ENCODE measurements around the gene AHCTF1. TPM values are rescaled to one million over a fixed set of nuclear protein-coding genes. Genes with fewer than 3 reads are reported as not detected.
"Not testable (repeated sequence)": the region's sequence is repeated elsewhere in the genome, so short reads cannot be mapped to it uniquely, and the experiment has no call there.

The AHCTF1 gene
- total RNA-seq, 2 donors from 2014 or later = 63.0 to 77.9 TPM

DNA sequence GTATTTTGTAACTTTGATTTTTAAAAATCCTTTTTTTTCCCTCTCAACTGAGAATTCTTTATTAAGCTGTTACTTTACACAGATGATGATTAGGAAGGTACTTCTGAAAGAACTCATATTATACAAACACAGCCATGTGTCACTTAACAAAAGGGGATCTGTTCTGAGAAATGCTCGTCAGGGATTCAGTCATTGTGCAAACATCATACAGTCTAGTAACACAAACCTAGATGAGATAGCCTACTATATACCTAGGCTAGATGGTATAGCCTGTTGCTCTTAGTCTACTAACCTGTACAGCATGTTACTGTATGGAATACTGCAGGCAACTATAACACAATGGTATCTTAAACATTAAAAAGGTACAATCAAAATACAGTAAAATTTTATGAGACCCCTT, 24.9 kb downstream of the AHCTF1 start:
- no peak overlapping the region for H3K27ac Mint-ChIP-seq
- H3K4me3 Mint-ChIP-seq = no peak overlapping the region
- no peaks in the 10 kb centered on the region for H3K27me3 Mint-ChIP-seq
- H3K9me3 ChIP-seq (ENCODE audit: control insufficient read depth, low read length, poor library complexity, severe bottlenecking) = no peaks in the 10 kb centered on the region
- no peak for DNase-seq
- H3K36me3 Mint-ChIP-seq (ENCODE audit: low read depth) = peaks cover 12% of the 10 kb centered on the region
- no peak for ATAC-seq
- H3K4me1 Mint-ChIP-seq = peaks cover 6% of the 10 kb centered on the region

DNA sequence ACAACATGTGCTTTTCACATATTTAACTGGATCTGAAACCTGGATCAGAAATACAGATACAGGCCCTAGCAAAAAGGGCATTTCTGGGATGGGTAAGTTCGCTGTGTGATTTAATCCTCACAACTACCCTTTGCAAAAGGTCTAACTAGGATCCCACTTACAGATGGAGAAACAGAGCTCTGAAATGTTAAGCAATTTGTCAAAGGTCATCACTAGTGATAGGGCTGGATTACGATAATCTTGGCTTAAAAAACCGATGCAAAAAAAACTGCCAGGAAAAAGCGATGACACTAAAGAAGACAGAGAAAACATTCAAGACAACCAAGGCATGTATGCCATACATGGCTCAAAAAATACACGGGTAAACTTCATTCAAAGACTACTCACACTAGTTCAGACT, 29.9 kb downstream of the AHCTF1 start:
- no peaks in the 10 kb centered on the region for H3K9me3 ChIP-seq (ENCODE audit: control insufficient read depth, low read length, poor library complexity, severe bottlenecking)
- no peak overlapping the region for H3K27ac Mint-ChIP-seq
- H3K4me1 Mint-ChIP-seq = peaks cover 9% of the 10 kb centered on the region
- ATAC-seq (no peak), DNase-seq (no peak)
- peaks cover 17% of the 10 kb centered on the region for H3K36me3 Mint-ChIP-seq (ENCODE audit: low read depth)
- no peaks in the 10 kb centered on the region for H3K27me3 Mint-ChIP-seq
- H3K4me3 Mint-ChIP-seq = no peak overlapping the region

DNA sequence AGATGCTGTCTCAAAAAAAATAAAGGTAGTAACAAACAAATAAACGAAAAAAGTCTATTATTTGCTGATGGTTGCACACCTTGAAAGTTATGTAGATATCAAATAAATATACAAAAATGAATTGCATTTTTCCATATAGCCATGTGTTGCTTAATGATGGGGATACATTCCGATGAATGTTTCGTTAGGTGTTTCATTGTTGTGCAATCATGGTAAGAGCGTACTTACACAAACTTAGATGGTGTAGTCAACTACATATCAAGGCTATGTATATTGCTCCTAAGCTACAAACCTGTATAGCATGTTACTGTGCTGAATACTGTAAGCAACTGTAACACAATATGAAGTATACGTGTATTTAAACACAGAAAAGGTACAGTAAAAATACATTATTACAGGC, 34.4 kb downstream of the AHCTF1 start:
- H3K4me1 Mint-ChIP-seq = peaks cover 16% of the 10 kb centered on the region
- H3K4me3 Mint-ChIP-seq = no peak overlapping the region
- H3K27ac Mint-ChIP-seq = peak overlapping the region; percentile 41
- ATAC-seq = no peak
- no peak for DNase-seq
- no peaks in the 10 kb centered on the region for H3K27me3 Mint-ChIP-seq
- no peaks in the 10 kb centered on the region for H3K9me3 ChIP-seq (ENCODE audit: control insufficient read depth, low read length, poor library complexity, severe bottlenecking)
- peaks cover 19% of the 10 kb centered on the region for H3K36me3 Mint-ChIP-seq (ENCODE audit: low read depth)

DNA sequence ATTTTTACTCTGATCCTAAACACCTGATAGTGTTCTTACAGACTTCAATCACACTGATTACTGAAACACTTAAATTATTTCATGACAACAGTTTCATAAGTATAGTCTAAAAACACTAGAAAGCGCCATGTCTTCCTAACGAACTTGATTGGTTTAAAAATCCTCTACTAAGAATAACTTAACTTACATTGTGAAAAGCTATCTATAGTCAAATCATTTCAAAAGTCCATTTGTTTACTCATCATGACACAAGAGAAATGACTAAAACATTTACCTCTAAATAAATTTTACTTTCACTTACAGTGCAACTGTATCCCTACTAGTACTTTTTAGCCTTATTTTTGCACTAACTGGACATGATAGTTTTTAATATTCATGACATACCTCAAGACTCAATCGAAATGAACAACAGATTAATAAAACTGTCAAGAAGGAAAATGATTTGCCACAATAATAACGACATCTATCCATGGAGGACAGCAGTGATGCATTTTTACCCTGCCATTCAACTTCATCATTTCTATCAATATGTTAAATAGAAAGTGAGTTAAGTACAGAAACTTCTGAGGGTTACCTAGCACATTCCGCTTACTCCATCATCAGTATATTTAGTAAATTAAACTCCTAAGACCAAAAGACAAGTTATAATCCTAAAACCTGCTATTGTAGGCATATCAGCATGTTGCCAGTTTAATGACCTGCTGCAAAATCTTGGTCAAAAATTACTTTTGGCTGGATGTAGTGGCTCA, 38.4 kb downstream of the AHCTF1 start:
- no peak for DNase-seq
- H3K4me1 Mint-ChIP-seq = peaks cover 7% of the 10 kb centered on the region
- H3K36me3 Mint-ChIP-seq (ENCODE audit: low read depth) = peaks cover 13% of the 10 kb centered on the region
- no peaks in the 10 kb centered on the region for H3K9me3 ChIP-seq (ENCODE audit: control insufficient read depth, low read length, poor library complexity, severe bottlenecking)
- H3K27me3 Mint-ChIP-seq = no peaks in the 10 kb centered on the region
- no peak for ATAC-seq
- peak overlapping the region; percentile 61 for H3K27ac Mint-ChIP-seq
- no peak overlapping the region for H3K4me3 Mint-ChIP-seq

DNA sequence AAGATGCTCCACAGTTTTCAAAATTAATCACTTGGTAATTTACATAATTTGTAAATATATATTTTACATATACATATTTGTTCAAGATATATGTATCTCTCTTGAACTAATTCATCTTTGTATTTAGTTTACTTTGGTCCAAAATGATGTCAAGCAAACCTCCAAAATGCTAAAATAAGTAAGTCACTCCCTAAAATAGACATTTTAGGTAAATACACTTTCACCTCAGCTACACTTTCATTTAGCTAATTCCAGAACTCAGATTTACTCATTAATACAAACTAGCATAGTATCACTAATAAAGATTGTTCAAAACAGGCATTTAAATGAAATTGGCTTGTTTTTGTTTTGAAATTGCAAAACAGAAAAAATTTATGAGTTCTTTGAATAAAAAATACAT, 40.6 kb downstream of the AHCTF1 start:
- peaks cover 11% of the 10 kb centered on the region for H3K36me3 Mint-ChIP-seq (ENCODE audit: low read depth)
- ATAC-seq (no peak), DNase-seq (no peak)
- peaks cover 4% of the 10 kb centered on the region for H3K4me1 Mint-ChIP-seq
- H3K27me3 Mint-ChIP-seq = no peaks in the 10 kb centered on the region
- no peak overlapping the region for H3K4me3 Mint-ChIP-seq
- H3K9me3 ChIP-seq (ENCODE audit: control insufficient read depth, low read length, poor library complexity, severe bottlenecking) = no peaks in the 10 kb centered on the region
- no peak overlapping the region for H3K27ac Mint-ChIP-seq

DNA sequence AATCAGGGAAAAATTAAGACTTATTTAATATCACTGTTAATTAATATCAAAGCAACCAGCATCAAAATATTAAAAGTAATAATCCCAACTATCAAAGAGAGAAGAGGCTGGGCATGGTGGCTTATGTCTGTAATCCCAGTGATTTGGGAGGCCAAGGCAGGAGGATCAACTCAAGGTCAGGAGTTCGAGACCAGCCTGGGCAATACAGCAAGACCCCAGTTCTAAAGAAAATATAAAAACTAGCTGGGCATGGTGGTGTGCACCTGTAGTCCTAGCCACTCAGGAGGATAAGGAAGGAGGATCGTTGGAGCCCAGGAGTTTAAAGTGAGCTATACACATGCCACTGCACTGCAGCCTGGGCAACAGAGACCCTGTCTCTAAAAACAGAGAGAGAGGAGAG, 43.2 kb downstream of the AHCTF1 start:
- DNase-seq (no peak), ATAC-seq (no peak)
- H3K27me3 Mint-ChIP-seq = no peaks in the 10 kb centered on the region
- no peaks in the 10 kb centered on the region for H3K9me3 ChIP-seq (ENCODE audit: control insufficient read depth, low read length, poor library complexity, severe bottlenecking)
- peak overlapping the region; percentile 11 for H3K27ac Mint-ChIP-seq
- H3K4me1 Mint-ChIP-seq = peaks cover 3% of the 10 kb centered on the region
- peaks cover 5% of the 10 kb centered on the region for H3K36me3 Mint-ChIP-seq (ENCODE audit: low read depth)
- H3K4me3 Mint-ChIP-seq = no peak overlapping the region

DNA sequence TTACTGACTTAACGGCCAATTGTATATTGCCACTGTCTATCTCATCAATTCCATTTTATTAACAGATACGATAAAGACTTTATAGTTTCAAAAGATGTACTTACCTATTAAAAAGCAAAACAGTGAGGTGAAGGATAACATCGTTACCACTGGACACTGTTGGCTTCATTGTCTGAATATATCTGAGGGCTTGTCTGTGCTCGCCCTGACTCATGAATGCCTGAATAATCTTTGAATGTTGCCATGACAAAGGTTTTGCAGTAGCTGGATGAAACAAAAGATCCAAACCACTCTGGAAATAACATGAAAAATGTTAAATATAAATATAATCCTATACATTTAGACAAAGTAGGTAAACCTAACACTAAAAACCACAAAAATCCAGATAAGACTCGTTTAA, 46.4 kb downstream of the AHCTF1 start:
- H3K9me3 ChIP-seq (ENCODE audit: control insufficient read depth, low read length, poor library complexity, severe bottlenecking); DNase-seq; H3K4me1 Mint-ChIP-seq; H3K36me3 Mint-ChIP-seq (ENCODE audit: low read depth); ATAC-seq; H3K27me3 Mint-ChIP-seq; H3K4me3 Mint-ChIP-seq: not testable (repeated sequence)
- H3K27ac Mint-ChIP-seq = peak overlapping the region; percentile 41

DNA sequence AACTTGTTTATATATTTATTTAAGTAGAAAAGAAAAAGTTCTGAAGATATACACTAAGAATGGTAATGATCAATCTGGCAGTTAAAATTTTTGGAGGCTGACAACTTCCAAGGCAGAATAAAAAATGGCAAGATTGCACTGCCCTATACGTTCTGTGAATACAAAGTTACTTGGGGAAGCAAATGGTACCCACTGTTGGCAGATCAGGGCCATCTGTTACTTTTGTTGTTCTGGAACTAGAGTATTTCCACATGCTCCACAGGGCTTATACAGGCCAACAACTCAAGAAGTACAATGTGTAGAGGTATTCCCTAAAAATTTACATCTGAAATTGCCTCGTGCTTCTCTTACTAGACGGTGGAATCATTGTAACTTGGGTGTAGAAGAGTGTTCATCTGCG, 53.2 kb downstream of the AHCTF1 start:
- Mint-ChIP-seq H3K27ac (no peak overlapping the region), H3K27me3 (no peaks in the 10 kb centered on the region), H3K4me1 (peaks cover 11% of the 10 kb centered on the region), H3K36me3 (ENCODE audit: low read depth) (peaks cover 9% of the 10 kb centered on the region), H3K4me3 (no peak overlapping the region)
- H3K9me3 ChIP-seq (ENCODE audit: control insufficient read depth, low read length, poor library complexity, severe bottlenecking) = no peaks in the 10 kb centered on the region
- DNase-seq (no peak), ATAC-seq (no peak)

DNA sequence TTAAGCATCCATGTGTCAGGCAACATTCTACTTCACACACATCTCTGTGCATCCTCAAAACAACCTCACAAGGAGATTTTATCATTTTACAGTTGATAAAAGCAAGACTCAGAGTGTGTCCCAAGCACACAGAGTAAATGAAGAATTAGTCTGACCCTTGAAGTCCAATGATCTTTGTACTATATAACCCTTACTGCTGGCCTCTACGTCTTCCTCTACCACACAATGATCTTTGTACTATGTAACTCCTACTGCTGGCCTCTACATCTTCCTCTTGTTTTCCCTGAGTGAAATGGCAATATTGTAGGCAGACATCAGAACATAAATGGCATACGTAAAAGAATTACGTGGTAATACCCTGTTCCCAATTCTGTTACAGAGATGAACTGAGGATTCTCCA, 55.3 kb downstream of the AHCTF1 start:
- H3K27ac Mint-ChIP-seq = no peak overlapping the region
- no peaks in the 10 kb centered on the region for H3K27me3 Mint-ChIP-seq
- H3K4me3 Mint-ChIP-seq = no peak overlapping the region
- DNase-seq (no peak), ATAC-seq (no peak)
- no peaks in the 10 kb centered on the region for H3K9me3 ChIP-seq (ENCODE audit: control insufficient read depth, low read length, poor library complexity, severe bottlenecking)
- peaks cover 9% of the 10 kb centered on the region for H3K36me3 Mint-ChIP-seq (ENCODE audit: low read depth)
- peaks cover 16% of the 10 kb centered on the region for H3K4me1 Mint-ChIP-seq

DNA sequence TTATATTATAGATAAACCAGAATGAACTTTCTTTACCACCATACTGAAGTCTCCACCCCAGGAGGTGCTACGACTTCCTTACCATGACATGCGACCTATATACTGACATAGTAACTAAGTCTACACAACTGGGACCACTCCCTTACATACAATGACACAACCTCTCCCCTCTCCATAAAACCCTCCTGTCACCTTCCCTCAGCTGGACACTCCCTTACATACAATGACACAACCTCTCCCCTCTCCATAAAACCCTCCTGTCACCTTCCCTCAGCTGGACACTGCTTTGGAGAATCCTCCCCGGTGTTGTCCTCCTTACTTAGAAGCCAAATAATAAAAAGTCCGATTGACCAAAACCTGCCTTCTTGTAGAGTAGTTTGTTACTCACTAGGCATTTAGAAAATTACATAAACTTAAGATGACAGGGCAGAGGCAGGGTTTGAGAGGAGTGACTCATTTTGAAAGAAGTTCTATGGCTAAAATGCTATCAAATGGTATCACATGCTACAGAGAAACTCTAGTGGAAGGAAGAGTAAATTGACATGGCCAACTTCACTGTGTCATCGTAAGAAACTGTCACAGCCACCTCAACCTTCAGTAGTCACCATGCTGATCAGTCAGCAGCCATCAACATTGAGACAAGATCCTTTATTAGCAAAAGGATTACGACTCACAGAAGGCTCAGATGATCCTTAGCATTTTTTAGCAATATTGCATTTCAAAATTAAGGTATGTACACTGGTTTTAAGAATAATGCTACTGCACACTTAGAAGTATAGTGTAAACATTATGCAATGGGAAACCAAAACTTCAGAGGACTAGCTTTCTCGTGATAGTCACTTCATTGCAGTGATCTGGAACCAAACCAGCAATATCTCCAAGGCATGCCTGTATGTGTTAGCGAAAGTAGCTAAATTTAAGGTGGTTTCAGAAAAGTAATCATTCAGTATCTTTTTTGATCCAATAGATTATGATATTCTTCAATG, 56.4 kb downstream of the AHCTF1 start:
- H3K4me3 Mint-ChIP-seq = no peak overlapping the region
- no peak for ATAC-seq
- H3K4me1 Mint-ChIP-seq = peaks cover 14% of the 10 kb centered on the region
- H3K27ac Mint-ChIP-seq = peak overlapping the region; percentile 85
- no peak for DNase-seq
- H3K36me3 Mint-ChIP-seq (ENCODE audit: low read depth) = peaks cover 9% of the 10 kb centered on the region
- no peaks in the 10 kb centered on the region for H3K9me3 ChIP-seq (ENCODE audit: control insufficient read depth, low read length, poor library complexity, severe bottlenecking)
- no peaks in the 10 kb centered on the region for H3K27me3 Mint-ChIP-seq

DNA sequence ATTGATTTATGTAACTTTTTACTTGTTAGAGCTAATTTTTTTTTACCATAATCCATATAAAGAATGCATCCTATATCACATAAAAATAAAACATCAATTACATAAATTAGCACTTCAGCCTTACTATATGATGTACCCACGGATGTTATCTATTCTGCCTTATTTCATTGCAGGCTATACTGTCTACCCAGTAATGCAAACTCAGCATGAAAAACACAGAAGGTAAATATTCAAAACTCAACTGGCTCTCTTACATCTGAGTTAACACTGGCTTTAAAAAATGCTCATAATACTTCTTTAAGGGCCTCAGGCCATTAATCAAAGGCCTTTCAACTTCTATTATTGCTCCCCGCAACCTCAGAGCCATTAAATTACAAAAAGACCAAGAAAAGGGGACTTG, 65.8 kb downstream of the AHCTF1 start:
- Mint-ChIP-seq H3K27ac (no peak overlapping the region), H3K4me3 (no peak overlapping the region), H3K4me1 (peaks cover 2% of the 10 kb centered on the region), H3K27me3 (no peaks in the 10 kb centered on the region), H3K36me3 (ENCODE audit: low read depth) (peaks cover 5% of the 10 kb centered on the region)
- DNase-seq (no peak), ATAC-seq (no peak)
- H3K9me3 ChIP-seq (ENCODE audit: control insufficient read depth, low read length, poor library complexity, severe bottlenecking) = no peaks in the 10 kb centered on the region

DNA sequence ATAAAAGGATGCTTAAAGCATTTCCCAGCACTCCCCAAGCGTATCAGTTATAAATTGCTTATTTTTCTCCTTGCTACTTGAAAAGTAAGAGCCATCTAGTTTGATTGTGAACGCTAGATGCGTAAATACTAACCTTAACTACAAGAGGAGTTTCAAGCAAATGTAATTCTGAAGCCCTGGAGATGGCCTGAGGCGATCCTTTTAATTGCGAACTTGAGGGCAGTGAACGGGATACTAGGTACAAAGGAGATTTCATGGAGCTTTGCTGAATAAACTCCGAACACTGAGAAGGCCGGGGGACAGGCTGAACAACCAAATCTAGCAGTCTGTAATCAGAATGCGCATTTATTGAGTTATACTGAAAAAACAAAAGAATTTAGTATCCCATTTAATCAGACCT, 68.0 kb downstream of the AHCTF1 start:
- not testable (repeated sequence) for H3K36me3 Mint-ChIP-seq (ENCODE audit: low read depth); H3K27ac Mint-ChIP-seq; ATAC-seq; H3K4me1 Mint-ChIP-seq; H3K27me3 Mint-ChIP-seq; DNase-seq; H3K4me3 Mint-ChIP-seq; H3K9me3 ChIP-seq (ENCODE audit: control insufficient read depth, low read length, poor library complexity, severe bottlenecking)

DNA sequence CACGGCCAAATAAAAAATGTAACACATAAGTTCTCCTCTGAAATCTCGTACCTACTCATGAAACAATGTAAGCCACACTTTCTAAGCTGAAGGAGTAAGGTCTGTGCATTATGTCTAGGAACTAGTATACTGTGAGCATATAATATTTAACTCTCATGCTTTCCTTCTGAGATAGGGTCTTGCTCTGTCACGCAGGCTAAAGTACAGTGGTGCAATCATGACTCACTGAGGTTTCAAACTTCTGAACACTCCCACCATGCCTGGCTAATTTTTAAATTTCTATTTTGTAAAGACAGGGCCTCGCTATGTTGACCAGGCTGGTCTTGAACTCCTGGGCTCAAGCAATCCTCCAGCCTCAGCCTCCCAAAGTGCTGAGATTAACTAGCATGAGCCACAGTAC, 71.3 kb downstream of the AHCTF1 start:
- no peaks in the 10 kb centered on the region for H3K27me3 Mint-ChIP-seq
- no peaks in the 10 kb centered on the region for H3K9me3 ChIP-seq (ENCODE audit: control insufficient read depth, low read length, poor library complexity, severe bottlenecking)
- H3K36me3 Mint-ChIP-seq (ENCODE audit: low read depth) = peaks cover 2% of the 10 kb centered on the region
- ATAC-seq (no peak), DNase-seq (no peak)
- no peaks in the 10 kb centered on the region for H3K4me1 Mint-ChIP-seq
- no peak overlapping the region for H3K4me3 Mint-ChIP-seq
- no peak overlapping the region for H3K27ac Mint-ChIP-seq

Data from T-helper 17 cell (primary cell).